K562 (cell line): ENCODE results near the gene ARFRP1. TPM values are rescaled to one million over a fixed set of nuclear protein-coding genes. Genes with fewer than 3 reads are reported as not detected.

Experiments used
- CBX1 ChIP-seq: sonication (generic); IDR thresholded peaks from 2 replicates; pipeline ENCODE4 v1.6.1; 2016; ENCODE audit warnings: antibody characterized with exemption, low read depth, mild to moderate bottlenecking
- CREB1 ChIP-seq, 2 experiments: sonication (generic) in 1 of 2; formaldehyde crosslinking in 1 of 2; IDR thresholded peaks; 2 replicates each; pipeline versions ENCODE4 v1.6.1 to v1.8.0; 2012 to 2022; ENCODE audit warnings: inconsistent platforms in 1 of 2, mild to moderate bottlenecking in 1 of 2, missing genetic modification reagents in 1 of 2, moderate library complexity in 1 of 2
- CXXC5 ChIP-seq: fragments of 250-450 bp; sonication (Bioruptor Pico); IDR thresholded peaks from 2 replicates; pipeline ENCODE4 v1.8.0; 2022; ENCODE audit warnings: inconsistent platforms, mild to moderate bottlenecking, moderate library complexity
- HDAC2 ChIP-seq: fragments of 450-650 bp; IDR thresholded peaks from 2 replicates; pipeline ENCODE4 v1.6.1; 2016; ENCODE audit warnings: mild to moderate bottlenecking
- HMGN3 ChIP-seq: IDR thresholded peaks from 2 replicates; pipeline ENCODE4 v1.6.1; 2011; ENCODE audit warnings: borderline replicate concordance, low read depth, mild to moderate bottlenecking, mixed read lengths, low read length; ENCODE audit not compliant: insufficient read length; ENCODE audit errors: extremely low read depth
- HNRNPL ChIP-seq: fragments of 200-400 bp; formaldehyde crosslinking; IDR thresholded peaks from 2 replicates; pipeline ENCODE4 v1.6.1; 2017; ENCODE audit warnings: low read depth, mild to moderate bottlenecking, low read length
- MTA1 ChIP-seq: fragments of 450-650 bp; IDR thresholded peaks from 2 replicates; pipeline ENCODE4 v1.6.1; 2017; ENCODE audit warnings: borderline replicate concordance
- NR2C2 ChIP-seq, 2 experiments: fragments of 200-800 bp in 1 of 2; sonication (Bioruptor generic) in 1 of 2; sonication (generic) in 1 of 2; formaldehyde crosslinking in 1 of 2; IDR thresholded peaks; 2 replicates each; pipeline versions ENCODE4 v1.6.1 to v1.8.0; 2016 to 2022; ENCODE audit warnings: mild to moderate bottlenecking in 1 of 2, missing compliant biosample characterization in 1 of 2, missing genetic modification characterization in 1 of 2, missing genetic modification reagents in 1 of 2
- RBFOX2 ChIP-seq: fragments of 200-400 bp; formaldehyde crosslinking; IDR thresholded peaks from 2 replicates; pipeline ENCODE4 v1.6.1; 2017; ENCODE audit warnings: low read depth, mild to moderate bottlenecking, low read length, moderate library complexity
- SETDB1 ChIP-seq: IDR thresholded peaks from one replicate; pipeline ENCODE4 v1.6.1; 2012; ENCODE audit warnings: low read length, control low read depth, inconsistent platforms
- SLC30A9 ChIP-seq: fragments of 250-450 bp; sonication (Bioruptor Pico); IDR thresholded peaks from 2 replicates; pipeline ENCODE4 v1.8.0; 2022; ENCODE audit warnings: mild to moderate bottlenecking, moderate library complexity
- SP1 ChIP-seq: sonication (generic); formaldehyde crosslinking; IDR thresholded peaks from 2 replicates; pipeline ENCODE4 v1.8.1; 2022; ENCODE audit warnings: mild to moderate bottlenecking, missing genetic modification reagents
- STAG1 ChIP-seq: sonication (generic); formaldehyde crosslinking; IDR thresholded peaks from 2 replicates; pipeline ENCODE4 v1.5.0; 2020; ENCODE audit warnings: missing genetic modification reagents, borderline replicate concordance
- ZKSCAN1 ChIP-seq: fragments of 150-350 bp; IDR thresholded peaks from 2 replicates; pipeline ENCODE4 v1.6.1; 2016; ENCODE audit warnings: low read depth, low read length
- ZNF263 ChIP-seq: sonication (generic); formaldehyde crosslinking; IDR thresholded peaks from 2 replicates; pipeline ENCODE4 v1.8.0; 2022; ENCODE audit warnings: mild to moderate bottlenecking, missing genetic modification reagents, borderline replicate concordance
- ZNF274 ChIP-seq: IDR thresholded peaks from 2 replicates; pipeline ENCODE4 v1.6.1; 2011; ENCODE audit warnings: low read depth, mild to moderate bottlenecking, low read length, moderate library complexity, borderline replicate concordance
- polyA plus RNA-seq, 8 experiments: library from polyadenylated mRNA; depleted of rRNA in 4 of 8; stranded (reverse) in 5 of 8; unstranded in 3 of 8; fragments of >200 nt; fragmentation: Nextera tagmentation in 2 of 8; fragmentation: Illumina TruSeq in 1 of 8; extraction: Ambion mirVana in 2 of 8; extraction: Trizol in 1 of 8; gene quantifications; 2 replicates each; pipeline versions ENCODE4 v1.2.1 to v1.2.3, GENCODE V29; 2011 to 2014; ENCODE audit warnings: inconsistent platforms in 1 of 8, missing spikeins in 1 of 8
- total RNA-seq, 7 experiments: library from RNA; depleted of rRNA in 6 of 7; stranded (reverse); fragments of >200 nt in 6 of 7; fragmentation: Illumina TruSeq in 2 of 7; extraction: Trizol in 2 of 7; gene quantifications; 2 replicates each; pipeline versions ENCODE4 v1.2.1 to v1.2.3, GENCODE V29; 2011 to 2021; ENCODE audit warnings: low replicate concordance in 1 of 7
- TF ChIP-seq, protein P1 (sequence below): IDR thresholded peaks from 2 replicates; pipeline ENCODE4 v1.6.1; 2011; ENCODE audit not compliant: insufficient read length; ENCODE audit errors: extremely low read depth
- TF ChIP-seq, protein P2 (sequence below): sonication (generic); formaldehyde crosslinking; IDR thresholded peaks from 2 replicates; pipeline ENCODE4 v1.8.0; 2022; ENCODE audit warnings: mild to moderate bottlenecking, missing genetic modification reagents, borderline replicate concordance
- TF ChIP-seq, protein P3 (sequence below): sonication (generic); formaldehyde crosslinking; IDR thresholded peaks from 2 replicates; pipeline ENCODE4 v1.8.0; 2022; ENCODE audit warnings: missing genetic modification reagents, mild to moderate bottlenecking, moderate library complexity, borderline replicate concordance
- TF ChIP-seq, protein P4 (sequence below), 2 experiments: fragments of 450-650 bp in 1 of 2; sonication (generic) in 1 of 2; formaldehyde crosslinking in 1 of 2; IDR thresholded peaks in 1 of 2; conservative IDR thresholded peaks in 1 of 2; 2 replicates each; pipeline versions ENCODE4 v1.6.1 to v1.8.1; 2016 to 2023; ENCODE audit warnings: mild to moderate bottlenecking in 2 of 2, moderate library complexity in 2 of 2, inconsistent platforms in 1 of 2, missing genetic modification reagents in 1 of 2
- TF ChIP-seq, protein P5 (sequence below): fragments of 250-450 bp; sonication (Bioruptor Pico); IDR thresholded peaks from 2 replicates; pipeline ENCODE4 v1.8.0; 2022; ENCODE audit warnings: inconsistent platforms, mild to moderate bottlenecking, moderate library complexity, borderline replicate concordance

Gene ARFRP1
- total and polyA plus RNA-seq, 9 of the 15 experiments (the other 6 are each of a cell fraction or from before 2014, with no cell fraction given) = 2.2 to 78.9 (median 37.3) TPM

DNA sequence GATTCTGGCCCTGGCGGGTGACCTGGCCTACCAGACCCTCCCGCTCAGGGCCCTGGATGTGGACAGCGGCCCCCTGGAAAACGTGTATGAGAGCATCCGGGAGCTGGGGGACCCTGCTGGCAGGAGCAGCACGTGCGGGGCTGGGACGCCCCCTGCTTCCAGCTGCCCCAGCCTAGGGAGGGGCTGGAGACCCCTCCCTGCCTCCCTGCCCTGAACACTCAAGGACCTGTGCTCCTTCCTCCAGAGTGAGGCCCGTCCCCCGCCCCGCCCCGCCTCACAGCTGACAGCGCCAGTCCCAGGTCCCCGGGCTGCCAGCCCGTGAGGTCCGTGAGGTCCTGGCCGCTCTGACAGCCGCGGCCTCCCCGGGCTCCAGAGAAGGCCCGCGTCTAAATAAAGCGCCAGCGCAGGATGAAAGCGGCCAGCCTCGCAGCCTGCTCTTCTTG is 30.9 kb upstream of the ARFRP1 start (continued):
- TF ChIP-seq, protein P1, sequence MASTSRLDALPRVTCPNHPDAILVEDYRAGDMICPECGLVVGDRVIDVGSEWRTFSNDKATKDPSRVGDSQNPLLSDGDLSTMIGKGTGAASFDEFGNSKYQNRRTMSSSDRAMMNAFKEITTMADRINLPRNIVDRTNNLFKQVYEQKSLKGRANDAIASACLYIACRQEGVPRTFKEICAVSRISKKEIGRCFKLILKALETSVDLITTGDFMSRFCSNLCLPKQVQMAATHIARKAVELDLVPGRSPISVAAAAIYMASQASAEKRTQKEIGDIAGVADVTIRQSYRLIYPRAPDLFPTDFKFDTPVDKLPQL = no peak
- TF ChIP-seq, protein P2, sequence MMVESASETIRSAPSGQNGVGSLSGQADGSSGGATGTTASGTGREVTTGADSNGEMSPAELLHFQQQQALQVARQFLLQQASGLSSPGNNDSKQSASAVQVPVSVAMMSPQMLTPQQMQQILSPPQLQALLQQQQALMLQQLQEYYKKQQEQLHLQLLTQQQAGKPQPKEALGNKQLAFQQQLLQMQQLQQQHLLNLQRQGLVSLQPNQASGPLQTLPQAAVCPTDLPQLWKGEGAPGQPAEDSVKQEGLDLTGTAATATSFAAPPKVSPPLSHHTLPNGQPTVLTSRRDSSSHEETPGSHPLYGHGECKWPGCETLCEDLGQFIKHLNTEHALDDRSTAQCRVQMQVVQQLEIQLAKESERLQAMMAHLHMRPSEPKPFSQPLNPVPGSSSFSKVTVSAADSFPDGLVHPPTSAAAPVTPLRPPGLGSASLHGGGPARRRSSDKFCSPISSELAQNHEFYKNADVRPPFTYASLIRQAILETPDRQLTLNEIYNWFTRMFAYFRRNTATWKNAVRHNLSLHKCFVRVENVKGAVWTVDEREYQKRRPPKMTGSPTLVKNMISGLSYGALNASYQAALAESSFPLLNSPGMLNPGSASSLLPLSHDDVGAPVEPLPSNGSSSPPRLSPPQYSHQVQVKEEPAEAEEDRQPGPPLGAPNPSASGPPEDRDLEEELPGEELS (CRISPR knock-in tag) = no peak
- no peak for TF ChIP-seq NR2C2 (CRISPR knock-in tag; IDR thresholded peaks at IDR 0.05)
- TF ChIP-seq NR2C2 (tag; IDR thresholded peaks at IDR 0.05) = no peak
- TF ChIP-seq, protein P3, sequence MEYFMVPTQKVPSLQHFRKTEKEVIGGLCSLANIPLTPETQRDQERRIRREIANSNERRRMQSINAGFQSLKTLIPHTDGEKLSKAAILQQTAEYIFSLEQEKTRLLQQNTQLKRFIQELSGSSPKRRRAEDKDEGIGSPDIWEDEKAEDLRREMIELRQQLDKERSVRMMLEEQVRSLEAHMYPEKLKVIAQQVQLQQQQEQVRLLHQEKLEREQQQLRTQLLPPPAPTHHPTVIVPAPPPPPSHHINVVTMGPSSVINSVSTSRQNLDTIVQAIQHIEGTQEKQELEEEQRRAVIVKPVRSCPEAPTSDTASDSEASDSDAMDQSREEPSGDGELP (CRISPR knock-in tag) = peak; percentile 95
- no peak for TF ChIP-seq CBX1
- TF ChIP-seq ZNF274 = no peak
- no peak for TF ChIP-seq SETDB1
- no peak for TF ChIP-seq HMGN3
- TF ChIP-seq SP1 (CRISPR knock-in tag) = 0 out of 2 replicates have a peak, but pooled peaks have one; percentile 41
- TF ChIP-seq ZNF263 (CRISPR knock-in tag) = 0 out of 2 replicates have a peak, but pooled peaks have one; percentile 48
- TF ChIP-seq, protein P4, sequence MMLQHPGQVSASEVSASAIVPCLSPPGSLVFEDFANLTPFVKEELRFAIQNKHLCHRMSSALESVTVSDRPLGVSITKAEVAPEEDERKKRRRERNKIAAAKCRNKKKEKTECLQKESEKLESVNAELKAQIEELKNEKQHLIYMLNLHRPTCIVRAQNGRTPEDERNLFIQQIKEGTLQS (IDR thresholded peaks at IDR 0.05) = 0 out of 2 replicates have a peak, but pooled peaks have one; percentile 14
- TF ChIP-seq, protein P4 (CRISPR knock-in tag; conservative IDR thresholded peaks at IDR 0.05) = no peak
- TF ChIP-seq HDAC2 = no peak
- TF ChIP-seq CXXC5 = no peak
- TF ChIP-seq CREB1 (IDR thresholded peaks at IDR 0.05) = 0 out of 2 replicates have a peak, but pooled peaks have one; percentile 9
- peak; percentile 60; the same call in 1 of the 2 replicates for TF ChIP-seq CREB1 (CRISPR knock-in tag; IDR thresholded peaks at IDR 0.05)
- TF ChIP-seq STAG1 = no peak
- TF ChIP-seq, protein P5, sequence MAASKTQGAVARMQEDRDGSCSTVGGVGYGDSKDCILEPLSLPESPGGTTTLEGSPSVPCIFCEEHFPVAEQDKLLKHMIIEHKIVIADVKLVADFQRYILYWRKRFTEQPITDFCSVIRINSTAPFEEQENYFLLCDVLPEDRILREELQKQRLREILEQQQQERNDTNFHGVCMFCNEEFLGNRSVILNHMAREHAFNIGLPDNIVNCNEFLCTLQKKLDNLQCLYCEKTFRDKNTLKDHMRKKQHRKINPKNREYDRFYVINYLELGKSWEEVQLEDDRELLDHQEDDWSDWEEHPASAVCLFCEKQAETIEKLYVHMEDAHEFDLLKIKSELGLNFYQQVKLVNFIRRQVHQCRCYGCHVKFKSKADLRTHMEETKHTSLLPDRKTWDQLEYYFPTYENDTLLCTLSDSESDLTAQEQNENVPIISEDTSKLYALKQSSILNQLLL (CRISPR knock-in tag) = no peak
- no peak for TF ChIP-seq ZKSCAN1
- TF ChIP-seq HNRNPL = 0 out of 2 replicates have a peak, but pooled peaks have one; percentile 19
- no peak for TF ChIP-seq MTA1
- TF ChIP-seq SLC30A9 (CRISPR knock-in tag) = no peak
- TF ChIP-seq RBFOX2 = no peak
